ENCODE data around the gene IFT122.
A peak's percentile ranks its signal among the peaks of the same experiment; 100 is the strongest.

IFT122 gene

GRCh38 chr3:129557548-129557894 lies 117.5 kb downstream of the IFT122 start:
- no peak for DNase-seq (ENCODE audit: low spot score)

GRCh38 chr3:129558081-129558771 lies 118.2 kb downstream of the IFT122 start:
- no peak for DNase-seq (ENCODE audit: low spot score)

GRCh38 chr3:129558772-129559564 lies 118.9 kb downstream of the IFT122 start:
- peak; percentile 73 for DNase-seq (ENCODE audit: low spot score)

- no peak for DNase-seq (ENCODE audit: low spot score)
Measured at GRCh38 chr3:129559565-129560079, 119.6 kb downstream of the IFT122 start.

- no peak for DNase-seq (ENCODE audit: low spot score)
Measured at GRCh38 chr3:129560269-129560787, 120.3 kb downstream of the IFT122 start.

GRCh38 chr3:129560911-129561594 lies 121.0 kb downstream of the IFT122 start:
- DNase-seq (ENCODE audit: low spot score) = peak; percentile 45

- DNase-seq (ENCODE audit: low spot score) = no peak
Measured at GRCh38 chr3:129561619-129562248, 121.7 kb downstream of the IFT122 start.

GRCh38 chr3:129562803-129563202 lies 122.8 kb downstream of the IFT122 start:
- no peak for DNase-seq (ENCODE audit: low spot score)

GRCh38 chr3:129563332-129563731 lies 123.3 kb downstream of the IFT122 start:
- DNase-seq (ENCODE audit: low spot score) = no peak

GRCh38 chr3:129563850-129564535 lies 124.0 kb downstream of the IFT122 start:
- no peak for DNase-seq (ENCODE audit: low spot score)

- no peak for DNase-seq (ENCODE audit: low spot score)
Measured at GRCh38 chr3:129564981-129565644, 125.1 kb downstream of the IFT122 start.

GRCh38 chr3:129565902-129566301 lies 125.9 kb downstream of the IFT122 start:
- DNase-seq (ENCODE audit: low spot score) = no peak

- DNase-seq (ENCODE audit: low spot score) = no peak
Measured at GRCh38 chr3:129567176-129567705, 127.2 kb downstream of the IFT122 start.

- DNase-seq (ENCODE audit: low spot score) = no peak
Measured at GRCh38 chr3:129567939-129568338, 127.9 kb downstream of the IFT122 start.

- DNase-seq (ENCODE audit: low spot score) = no peak
Measured at GRCh38 chr3:129569856-129570255, 129.8 kb downstream of the IFT122 start.

Data from kidney capillary endothelial cell (primary cell).